GM11168 (cell line): ENCODE measurements around the gene CD33.
"Not testable (repeated sequence)": the region's sequence is repeated elsewhere in the genome, so short reads cannot be mapped to it uniquely, and the experiment has no call there.

Source experiments
- in situ Hi-C: fragments of 300-500 bp; cut with MboI; formaldehyde crosslinking; loops from one replicate; pipeline ENCODE4 v1.12.0; 2022; ENCODE audit warnings: low sequenced_read_pairs; ENCODE audit not compliant: unreplicated experiment

CD33 gene

DNA sequence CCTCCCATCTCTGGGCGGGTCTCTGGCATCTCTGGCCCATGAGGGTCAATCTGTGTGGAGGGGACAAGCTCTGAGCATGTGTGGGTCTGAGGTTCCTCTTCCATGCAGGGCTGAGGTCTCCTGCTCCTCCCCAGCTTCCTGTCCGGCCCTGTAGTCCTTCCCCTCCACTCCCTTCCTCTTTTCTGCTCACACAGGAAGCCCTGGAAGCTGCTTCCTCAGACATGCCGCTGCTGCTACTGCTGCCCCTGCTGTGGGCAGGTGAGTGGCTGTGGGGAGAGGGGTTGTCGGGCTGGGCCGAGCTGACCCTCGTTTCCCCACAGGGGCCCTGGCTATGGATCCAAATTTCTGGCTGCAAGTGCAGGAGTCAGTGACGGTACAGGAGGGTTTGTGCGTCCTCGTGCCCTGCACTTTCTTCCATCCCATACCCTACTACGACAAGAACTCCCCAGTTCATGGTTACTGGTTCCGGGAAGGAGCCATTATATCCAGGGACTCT is at the start of gene CD33:
Gene CD33, plus strand, starts transcription at position 183 of the 496 bp plus-strand sequence. Its CDS starts 39 bp downstream, at position 222.
- in situ Hi-C loops, result not testable (repeated sequence)

DNA sequence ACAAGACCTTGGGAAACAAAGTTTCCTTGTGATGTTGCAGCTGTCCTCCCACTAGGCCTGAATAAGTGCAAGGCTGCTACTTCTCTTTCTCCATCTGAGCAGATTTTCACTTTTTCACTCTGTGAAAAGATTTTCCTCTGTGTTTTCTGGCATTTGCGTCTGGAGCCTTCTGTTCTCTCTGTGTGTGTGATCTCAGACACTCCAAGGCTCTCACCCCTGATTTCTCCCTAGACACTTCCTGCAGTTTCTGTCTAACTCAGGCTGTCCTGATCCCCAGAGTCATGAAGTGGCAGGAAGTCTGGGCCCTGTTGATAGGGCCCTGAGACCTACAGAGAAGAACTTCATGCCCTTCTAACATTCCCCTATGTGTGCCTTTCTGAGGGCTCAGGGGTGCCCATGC is 45.6 kb upstream of the CD33 start:
- in situ Hi-C loops, result no loop called here

DNA sequence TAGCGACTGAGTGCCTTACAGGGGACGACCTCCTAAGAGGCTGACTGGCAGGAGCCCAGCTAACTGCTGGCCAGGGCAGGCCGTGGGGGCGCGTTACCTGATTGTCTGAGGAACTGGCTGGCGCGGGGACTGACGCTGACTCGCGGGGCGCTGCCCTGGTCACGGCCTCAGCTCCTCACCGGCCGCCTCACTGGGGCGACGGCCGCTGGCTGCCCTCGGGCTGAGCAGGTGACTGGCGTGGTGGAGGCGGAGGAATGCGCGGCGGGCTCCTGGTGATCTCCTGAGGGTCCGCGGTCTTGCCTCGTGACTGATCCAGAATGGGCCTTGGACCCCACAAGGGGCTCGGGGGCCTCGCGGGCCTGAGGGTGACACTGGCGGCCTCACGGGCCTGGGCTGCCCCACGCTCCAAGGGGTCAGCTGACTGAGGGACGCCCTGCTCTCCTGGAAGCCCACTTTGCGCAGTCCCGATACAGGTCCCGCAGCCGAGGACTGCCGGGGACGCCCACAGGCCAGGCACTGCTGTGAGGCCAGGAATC is 43.4 kb upstream of the CD33 start:
- in situ Hi-C loops, result no loop called here

DNA sequence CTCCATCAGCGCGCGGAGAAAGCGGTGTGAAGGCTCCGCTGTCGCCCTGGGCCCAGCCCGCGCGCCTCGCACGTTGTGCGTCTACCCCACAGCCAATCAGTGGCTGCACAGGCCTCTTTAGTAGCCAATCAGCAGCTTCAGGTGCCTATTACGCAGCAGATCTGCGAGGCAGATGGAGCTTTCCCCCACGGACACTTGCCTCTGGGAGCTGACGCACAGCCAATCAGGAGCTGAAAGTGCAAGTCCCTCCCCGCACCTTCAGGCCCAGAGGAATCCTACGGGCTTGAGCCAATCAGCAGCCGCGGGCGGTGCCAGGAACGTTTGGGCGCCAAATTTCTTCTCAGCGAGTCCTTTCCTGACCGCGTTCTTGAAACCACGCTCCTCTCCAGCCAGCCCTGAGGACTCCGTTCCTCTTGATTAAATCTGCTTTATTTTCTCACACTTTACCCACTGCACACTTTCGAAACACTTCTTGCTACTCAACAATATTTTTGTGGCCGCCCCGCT is 42.9 kb upstream of the CD33 start:
- in situ Hi-C loops, result no loop called here

DNA sequence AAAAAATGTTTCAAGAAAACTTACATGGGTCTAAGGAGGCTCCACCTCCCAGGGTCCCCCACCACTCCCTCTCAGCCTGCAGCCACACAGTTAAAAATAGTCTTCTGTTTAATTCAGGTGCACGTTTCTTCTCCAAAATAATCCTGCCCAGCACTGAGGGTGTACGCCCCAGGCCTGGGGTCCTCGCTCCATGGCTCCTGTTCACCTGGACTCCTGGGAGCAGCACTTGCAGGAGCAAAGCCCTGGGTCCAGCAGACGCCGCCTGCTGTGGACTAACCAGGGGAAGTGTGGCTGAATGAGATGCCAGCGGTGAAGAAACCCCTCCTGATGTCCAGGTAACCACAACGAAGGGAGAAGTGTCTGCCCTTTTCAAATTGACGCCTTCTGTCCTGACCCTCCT is 41.3 kb upstream of the CD33 start:
- in situ Hi-C loops, result no loop called here

DNA sequence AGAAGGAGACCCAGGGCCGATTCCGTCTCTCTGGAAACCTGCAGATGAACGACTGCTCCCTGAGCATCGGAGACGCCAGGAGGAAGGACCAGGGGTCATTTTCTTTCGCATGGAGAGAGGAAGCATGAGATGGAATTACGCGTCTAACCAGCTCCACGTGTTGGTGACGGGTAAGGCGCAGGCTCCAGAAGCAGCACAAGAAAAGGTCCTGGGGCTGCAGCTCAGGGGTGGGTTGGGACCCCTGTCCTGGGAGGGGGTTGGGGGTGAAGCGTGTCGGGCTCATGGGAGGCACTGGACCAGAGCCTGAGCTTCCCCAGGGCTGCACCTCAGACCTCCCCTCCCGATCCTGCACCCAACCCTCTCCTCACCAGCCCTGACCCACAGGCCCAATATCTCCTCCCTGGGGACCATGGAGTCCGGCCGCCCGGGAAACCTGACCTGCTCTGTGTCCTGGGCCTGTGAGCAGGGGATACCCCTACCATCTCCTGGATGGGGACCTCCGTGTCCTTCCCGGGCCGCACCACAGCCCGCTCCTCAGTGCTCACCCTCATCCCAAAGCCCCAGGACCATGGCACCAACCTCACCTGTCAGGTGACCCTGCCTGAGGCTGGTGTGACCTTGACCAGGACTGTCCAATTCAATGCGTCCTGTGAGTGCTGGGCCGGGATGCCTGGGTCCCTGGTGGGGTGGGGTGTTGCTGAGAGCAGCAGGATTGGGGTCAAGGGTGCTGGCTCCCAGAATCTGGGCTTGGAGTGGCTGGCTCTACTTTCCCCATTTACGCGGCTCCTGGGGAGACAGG is 39.6 kb upstream of the CD33 start:
- in situ Hi-C loops, result no loop called here

DNA sequence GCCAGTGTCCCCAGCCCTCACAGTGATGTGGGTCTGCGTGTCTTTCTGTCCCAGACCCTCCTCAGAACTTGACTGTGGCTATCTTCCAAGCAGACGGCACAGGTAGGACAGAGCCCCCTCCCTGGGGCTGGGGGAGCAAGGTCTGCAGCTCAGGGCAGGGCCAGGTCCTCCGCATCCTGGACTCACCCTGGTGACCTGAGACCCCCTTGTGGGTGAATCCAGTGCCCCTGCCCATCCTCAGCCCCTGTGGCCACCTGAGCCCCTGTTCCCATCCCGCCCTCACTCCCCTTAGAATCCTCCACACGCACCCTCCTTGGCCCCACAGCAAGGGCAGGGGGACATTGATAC is 39.0 kb upstream of the CD33 start:
- in situ Hi-C loops, result no loop called here

DNA sequence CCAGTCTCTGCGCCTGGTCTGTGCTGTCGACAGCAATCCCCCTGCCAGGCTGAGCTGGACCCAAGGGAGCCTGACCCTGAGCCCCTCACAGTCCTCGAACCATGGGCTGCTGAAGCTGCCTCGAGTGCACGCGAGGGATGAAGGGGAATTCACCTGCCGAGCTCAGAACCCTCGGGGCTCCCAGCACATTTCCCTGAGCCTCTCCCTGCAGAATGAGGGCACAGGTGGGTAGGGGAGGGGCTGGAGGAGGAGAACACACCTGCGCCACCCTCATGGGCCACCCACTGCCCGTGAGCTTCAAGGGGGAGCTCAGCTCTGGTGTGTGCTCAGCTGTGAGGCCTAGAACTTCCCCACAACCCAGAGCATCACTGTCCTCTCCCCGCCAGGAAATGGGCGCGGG is 38.6 kb upstream of the CD33 start:
- in situ Hi-C loops, result no loop called here

DNA sequence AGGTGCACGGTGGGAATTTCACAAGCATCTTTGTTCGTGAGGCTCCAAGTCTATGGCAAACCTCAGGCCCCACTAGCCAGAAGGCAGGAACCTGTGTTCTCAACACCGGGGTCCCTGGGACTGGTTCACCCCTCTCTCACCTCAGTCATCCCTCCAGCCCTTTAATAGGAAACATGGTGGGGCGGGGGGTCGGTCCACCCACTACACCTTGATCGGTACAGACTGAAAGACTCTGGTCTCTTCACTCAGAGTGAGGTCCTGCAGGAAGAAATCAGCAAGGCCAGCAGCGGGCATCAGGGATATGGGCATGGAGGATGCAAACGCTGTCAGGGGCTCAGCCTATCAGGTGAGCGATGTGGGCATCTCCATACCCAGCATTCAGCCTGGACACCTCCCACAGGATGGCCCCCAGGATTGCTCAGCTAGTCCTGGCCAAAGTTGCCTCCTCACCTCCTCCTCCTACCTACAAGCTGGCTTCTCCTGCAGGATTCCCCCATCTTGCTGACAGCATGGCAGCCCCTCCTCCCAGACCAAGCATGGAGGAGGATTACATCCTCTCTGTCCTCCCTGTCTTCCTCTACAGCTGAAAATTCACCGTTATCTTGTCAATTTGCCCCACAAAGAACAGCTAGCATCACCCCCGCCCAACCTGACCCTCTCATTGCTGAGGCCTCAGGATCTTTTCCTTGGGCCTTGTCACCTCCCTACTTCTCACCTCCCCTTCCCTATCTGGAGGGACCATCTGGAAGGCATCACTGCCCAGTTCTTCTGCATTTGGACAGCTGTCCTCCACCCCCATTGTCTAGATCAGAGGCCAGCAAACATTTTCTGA is 37.3 kb upstream of the CD33 start:
- in situ Hi-C loops, result no loop called here

DNA sequence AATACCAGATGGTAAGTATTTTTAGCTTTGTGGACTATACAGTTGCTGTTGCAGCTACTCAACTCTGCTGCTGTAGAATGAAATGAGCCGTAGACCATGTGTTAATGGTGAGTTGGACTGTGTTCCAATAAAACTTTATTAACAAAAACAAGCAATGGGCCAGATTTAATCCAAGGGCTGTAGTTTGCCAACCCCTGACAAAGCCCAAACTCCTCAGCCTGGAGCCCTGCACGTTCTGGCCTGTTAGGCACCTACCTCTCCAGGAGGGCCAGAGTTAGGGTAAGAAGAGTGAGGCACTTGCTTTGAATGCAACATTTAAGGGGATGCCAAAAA is 36.7 kb upstream of the CD33 start:
- in situ Hi-C loops, result no loop called here

DNA sequence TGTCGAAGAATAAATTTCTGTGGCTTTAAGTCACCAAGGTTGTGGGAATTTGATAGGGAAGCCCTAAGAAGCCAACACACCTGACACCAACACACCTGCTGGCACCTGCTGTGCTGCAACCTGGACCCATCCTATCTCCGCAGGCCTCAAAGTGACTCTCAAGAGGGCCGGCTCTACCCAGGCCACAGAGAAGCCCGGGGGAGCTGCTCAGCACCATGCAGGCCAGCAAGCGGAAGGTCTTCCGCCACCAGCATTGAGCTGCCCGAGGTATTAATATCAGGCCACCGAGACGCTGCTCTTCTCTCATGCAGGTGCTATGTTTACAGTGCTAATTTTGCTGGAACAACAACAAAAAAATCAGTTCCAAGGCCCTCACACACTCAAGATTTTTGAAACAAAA is 32.2 kb upstream of the CD33 start:
- in situ Hi-C loops, result no loop called here

DNA sequence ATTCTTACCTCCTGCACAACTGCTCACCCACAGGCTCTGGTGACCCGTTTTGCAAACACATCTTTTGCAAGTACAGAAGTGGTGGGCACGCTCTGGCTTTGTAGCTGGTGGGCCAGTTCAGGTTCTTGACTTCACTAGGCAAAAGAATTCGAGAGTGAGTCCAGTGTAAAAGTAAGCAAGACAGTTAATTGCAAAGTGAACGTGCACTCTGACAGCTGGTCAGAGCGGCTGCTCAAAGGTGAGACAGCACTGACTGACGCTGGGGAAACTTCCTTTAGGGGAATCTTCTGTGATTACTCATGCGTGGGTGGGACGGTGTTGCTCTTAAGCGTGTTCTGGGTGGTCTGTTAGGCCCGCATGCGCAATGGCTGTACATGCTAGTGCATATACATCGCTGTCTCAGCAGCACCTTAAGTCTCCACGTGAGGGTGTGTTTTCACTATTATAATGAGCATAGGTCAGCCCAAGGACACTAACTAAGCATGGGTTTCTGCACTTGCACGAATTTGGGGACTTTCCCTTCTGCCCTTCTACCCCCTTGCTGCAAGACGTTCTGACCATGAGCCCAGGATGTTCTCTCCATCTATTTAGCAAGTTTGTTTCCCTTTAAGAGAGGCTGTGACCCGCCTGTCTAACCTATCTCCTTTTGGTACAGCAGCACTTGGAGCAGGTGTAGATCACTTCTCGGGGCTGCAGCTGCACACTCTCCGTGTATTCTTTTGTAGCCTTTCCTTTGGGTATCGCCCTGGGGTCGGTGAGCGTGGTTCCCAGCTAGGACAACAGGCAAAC is 30.2 kb upstream of the CD33 start:
- in situ Hi-C loops, result no loop called here

DNA sequence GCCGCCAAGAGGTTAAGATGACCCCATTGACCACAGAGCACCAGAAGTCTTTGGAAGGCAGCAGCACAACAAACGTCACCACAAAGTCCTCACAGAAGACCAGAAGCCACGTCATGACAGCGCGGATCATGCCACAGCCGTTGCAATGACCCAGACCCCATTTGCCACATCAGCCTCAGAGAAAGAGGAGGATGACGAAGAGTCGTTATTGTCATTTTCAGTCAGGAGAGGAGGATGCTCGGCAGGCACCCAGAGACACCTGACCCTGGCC is 29.6 kb upstream of the CD33 start:
- in situ Hi-C loops, result no loop called here

DNA sequence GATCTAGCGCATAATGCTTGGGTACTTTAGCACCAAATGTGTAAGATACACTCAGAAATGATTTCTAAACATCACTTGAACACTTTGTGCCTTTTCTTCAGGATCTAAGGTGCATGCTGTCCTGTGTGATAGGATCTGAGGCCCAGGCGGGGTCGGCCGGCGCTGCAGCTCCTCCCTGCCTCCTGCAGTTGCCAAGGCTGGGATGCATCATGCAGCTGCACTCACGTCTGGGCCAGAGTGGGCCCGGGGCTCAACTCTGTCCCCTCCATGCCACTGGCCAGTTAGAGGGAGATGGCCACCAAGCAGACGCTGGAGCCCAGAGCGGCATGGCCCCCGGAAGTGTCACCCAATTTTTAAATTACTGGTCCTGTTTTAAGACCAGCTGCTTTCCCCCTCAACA is 29.3 kb upstream of the CD33 start:
- in situ Hi-C loops, result no loop called here

DNA sequence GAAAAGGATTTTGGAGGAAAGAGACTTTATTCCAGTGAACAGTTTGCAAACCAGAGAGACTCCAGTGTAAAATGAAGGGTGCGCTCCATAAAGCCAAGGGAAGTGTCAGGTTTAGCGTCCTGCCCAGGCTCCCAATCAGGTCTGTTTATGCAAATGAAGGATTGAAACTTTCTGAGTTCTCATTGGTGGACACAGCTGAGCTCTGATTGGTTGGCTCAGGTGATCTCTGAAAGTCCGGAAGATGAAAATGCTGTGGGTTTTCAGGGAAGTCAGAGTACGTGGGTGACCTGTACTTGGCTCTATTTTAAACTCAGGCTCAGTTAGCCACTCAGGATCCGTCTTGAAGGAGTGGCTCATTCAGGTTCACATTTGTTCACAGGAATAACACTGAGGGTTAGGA is 28.7 kb upstream of the CD33 start:
- in situ Hi-C loops, result no loop called here

DNA sequence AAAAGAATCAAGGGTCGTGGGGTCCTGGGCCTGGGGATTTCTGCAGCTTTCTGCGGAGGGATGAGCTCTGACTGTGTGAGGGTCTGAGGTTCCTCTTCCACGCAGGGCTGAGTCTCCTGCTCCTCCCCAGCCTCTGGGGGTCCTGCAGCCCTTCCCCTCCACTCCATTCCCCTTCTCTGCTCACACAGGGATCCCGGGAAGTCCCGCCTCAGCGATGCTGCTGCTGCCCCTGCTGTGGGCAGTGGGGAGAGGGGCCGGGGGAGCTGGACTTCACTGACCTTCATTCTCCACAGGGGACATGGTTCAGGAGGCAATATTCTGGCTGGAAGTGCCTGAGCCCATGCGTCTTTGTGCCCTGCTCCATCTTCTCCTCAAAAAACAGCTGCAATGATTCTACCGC is 26.2 kb upstream of the CD33 start:
- in situ Hi-C loops, result no loop called here

DNA sequence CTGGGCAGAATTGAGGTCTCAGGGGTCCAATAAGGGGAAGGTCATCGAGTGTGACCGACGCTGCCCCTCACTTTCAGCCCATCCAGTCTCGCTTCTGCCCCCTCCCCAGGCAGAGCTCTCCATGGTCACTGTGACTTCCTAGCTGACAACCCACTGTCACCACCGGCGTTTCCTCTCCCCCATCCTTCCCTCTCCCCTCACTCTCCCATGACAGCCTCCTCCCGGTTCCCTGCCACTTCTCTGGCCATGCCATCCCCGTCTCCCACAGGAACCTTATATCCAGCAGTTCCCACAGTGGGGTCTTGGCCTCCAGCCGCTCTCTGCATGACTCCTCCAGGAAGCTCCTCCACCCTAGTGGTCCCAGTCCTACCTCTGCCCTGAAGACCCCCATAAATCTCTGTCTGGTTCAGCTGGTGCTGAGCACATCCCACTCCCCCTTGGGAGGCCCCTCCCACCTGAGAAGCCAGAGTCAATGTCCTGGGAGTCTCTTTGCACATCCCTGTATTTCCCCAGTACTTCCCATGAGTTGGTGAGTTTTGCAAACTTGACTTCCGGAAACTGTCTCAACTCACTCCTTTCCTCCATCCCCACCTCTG is 24.7 kb upstream of the CD33 start:
- in situ Hi-C loops, result no loop called here

DNA sequence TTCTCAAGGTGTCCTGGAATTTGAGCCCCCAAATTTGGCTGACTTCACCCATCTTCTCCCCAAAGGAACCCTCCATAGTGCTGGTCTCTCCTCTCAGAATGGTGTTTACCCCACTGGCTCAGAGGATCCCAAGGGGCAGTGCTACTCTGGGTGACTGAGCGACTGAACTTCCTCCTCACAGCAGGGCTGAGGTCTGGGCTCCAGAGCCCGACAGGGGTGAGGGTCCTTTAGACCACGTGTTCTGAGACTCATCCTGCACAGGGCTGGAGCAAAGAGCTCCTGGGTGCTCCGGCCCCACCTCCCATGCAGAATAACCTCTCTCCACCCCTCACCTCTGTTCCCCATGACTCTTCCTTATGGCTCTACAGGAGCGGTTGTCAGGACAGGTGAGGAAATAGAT is 23.2 kb upstream of the CD33 start:
- in situ Hi-C loops, result no loop called here

DNA sequence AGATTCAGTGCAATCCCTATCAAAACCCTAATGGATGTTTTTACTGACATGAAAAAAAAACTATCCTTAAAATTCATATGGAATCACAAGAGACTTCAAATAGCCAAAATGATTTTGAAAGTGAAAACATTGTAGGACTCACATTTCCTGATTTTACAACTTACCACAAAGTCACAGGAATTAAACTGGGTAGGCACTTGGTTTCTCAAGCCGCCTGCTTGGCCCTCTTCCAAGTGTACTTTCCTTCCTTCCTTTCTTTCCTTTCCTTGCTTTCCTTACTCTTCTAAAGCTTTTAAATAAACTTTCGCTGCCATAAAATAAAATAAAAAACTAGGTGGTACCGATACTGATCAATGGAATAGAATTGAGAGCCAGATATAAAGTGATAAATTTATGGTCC is 21.0 kb upstream of the CD33 start:
- in situ Hi-C loops, result no loop called here

DNA sequence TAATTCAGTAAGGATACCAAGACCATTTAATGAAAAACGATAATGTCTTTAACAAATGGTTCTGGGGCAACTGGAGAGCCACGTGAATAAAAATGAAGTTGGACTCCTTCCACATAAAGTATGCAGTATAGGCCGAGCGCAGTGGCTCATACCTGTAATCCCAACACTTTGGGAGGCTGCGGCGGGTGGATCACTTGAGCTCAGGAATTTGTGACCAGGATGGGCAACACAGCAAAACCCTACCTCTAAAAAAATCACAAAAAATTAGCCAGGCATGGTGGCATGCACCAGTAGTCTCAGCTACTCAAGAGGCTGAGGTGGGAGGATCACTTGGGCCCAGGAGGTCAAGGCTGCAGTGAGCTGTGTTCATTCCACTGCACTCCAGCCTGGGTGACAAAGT is 20.6 kb upstream of the CD33 start:
- in situ Hi-C loops, result no loop called here
